Measurements from ENCODE around the gene CCDC18.
"Not testable (repeated sequence)": the region's sequence is repeated elsewhere in the genome, so short reads cannot be mapped to it uniquely, and the experiment has no call there.

CCDC18 gene, protein sequence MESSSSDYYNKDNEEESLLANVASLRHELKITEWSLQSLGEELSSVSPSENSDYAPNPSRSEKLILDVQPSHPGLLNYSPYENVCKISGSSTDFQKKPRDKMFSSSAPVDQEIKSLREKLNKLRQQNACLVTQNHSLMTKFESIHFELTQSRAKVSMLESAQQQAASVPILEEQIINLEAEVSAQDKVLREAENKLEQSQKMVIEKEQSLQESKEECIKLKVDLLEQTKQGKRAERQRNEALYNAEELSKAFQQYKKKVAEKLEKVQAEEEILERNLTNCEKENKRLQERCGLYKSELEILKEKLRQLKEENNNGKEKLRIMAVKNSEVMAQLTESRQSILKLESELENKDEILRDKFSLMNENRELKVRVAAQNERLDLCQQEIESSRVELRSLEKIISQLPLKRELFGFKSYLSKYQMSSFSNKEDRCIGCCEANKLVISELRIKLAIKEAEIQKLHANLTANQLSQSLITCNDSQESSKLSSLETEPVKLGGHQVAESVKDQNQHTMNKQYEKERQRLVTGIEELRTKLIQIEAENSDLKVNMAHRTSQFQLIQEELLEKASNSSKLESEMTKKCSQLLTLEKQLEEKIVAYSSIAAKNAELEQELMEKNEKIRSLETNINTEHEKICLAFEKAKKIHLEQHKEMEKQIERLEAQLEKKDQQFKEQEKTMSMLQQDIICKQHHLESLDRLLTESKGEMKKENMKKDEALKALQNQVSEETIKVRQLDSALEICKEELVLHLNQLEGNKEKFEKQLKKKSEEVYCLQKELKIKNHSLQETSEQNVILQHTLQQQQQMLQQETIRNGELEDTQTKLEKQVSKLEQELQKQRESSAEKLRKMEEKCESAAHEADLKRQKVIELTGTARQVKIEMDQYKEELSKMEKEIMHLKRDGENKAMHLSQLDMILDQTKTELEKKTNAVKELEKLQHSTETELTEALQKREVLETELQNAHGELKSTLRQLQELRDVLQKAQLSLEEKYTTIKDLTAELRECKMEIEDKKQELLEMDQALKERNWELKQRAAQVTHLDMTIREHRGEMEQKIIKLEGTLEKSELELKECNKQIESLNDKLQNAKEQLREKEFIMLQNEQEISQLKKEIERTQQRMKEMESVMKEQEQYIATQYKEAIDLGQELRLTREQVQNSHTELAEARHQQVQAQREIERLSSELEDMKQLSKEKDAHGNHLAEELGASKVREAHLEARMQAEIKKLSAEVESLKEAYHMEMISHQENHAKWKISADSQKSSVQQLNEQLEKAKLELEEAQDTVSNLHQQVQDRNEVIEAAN (N-terminal part only)

DNA sequence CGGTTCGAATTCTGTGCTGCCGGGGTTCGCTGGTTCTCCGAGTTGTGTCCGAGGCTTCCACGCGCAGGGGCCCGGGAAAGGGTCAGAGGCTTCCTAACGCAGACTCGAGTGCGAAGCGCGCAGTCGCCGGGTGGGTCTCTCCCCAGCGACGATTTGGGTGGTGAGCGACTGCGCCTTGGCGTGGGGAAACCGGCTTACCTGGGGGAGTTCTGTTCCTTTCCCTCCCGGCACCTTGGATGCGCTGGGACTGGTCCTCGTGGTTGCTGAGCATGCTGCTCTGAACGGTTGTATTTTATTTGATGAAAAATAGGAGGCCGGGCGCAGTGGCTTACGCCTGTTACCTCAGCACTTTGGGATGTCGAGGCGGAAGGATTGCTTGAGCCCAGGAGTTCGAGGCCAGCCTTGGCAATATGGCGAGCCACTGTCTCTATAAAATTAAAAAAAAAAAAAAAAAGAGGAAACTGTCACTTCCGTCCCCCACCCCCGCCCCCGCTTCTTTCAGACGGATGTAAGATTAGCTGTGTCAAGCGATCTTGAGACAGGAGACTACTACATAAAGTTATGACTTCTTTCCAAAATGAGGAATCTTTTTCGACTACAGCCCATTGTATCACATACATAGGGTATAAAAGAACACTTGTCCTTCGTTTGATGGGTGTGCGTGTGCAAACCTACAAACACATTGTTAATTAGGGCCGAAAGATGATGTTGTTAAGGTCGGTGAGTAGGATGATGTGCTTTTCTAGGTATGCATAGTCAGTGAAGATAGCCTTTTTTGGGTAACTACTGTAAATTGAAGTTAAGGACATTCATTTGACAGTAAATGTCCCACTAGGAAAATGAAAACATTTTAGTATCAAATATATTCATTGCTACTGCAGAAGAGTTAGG, at the start of gene CCDC18:
CCDC18 (plus strand) TSS at position 2 of the 891 bp plus-strand sequence. CDS start 2,638 bp downstream, outside the sequence.
- no peak for DNase-seq

DNA sequence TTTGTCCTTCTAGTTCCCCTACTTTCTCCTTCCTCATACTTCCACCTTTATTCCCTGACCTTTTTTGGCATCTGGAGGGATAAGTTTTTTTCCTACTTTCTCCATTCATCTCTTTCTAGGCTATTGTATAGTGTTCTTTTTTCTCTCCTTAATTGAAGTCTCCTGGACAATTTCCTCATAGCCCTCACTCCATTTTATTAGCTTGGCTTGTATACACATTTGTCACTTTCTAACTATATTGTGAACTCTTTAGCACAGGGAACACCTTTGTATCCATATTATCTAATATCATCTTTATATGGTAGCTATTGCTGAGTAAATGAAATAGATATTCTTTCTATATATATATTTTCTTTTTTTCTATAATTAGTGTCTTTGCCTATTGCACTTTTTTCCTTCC, 47.9 kb upstream of the CCDC18 start:
- no peak for DNase-seq

DNA sequence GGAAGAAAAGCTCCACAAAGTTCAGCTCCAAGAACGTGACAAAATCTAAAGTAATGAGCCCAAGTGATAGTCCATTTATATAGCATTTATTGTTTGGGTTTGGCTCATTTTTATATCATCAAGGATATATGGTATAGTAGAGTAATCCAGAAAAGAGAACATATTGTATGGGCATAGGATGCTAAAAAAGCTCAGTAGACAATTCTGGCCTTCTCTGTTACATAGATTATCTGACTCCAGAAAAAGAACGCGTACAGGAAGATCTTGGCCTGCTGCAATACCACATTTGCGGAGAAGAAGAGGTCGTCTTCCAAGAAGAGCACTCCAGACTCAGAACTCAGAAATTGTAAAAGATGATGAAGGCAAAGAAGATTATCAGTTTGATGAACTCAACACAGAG, 44.1 kb upstream of the CCDC18 start:
- DNase-seq = no peak

DNA sequence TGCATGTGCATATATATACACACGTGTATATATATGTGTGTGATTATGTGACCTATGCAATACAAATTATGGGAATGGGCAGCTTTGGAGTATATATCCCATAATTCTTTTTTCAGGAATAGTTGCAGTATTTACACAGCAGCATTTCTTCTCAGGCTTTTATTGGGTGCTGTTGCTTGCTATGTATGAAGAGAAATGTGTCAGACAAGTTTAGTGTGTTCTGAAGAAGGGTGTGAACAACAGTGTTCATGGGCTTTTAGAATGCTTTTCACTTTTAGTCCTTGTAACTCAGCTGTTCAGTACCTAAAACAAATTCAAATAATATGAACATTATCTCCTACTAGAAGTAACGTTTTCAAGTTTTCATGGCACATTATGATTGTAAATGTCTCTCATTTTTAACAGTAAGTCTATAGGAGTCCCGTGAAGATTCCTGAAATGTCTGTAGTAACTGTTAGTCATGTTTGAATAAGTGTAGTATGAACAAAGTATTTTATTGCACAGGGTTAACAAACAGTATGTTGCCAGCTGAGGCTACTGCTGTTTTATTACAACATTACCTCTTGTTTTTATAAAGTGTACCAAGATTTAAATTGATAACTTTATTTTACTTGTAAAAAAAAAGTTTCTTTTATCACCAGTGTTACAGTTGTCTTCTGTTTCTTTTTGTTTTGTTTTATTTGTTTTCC, 42.8 kb upstream of the CCDC18 start:
- DNase-seq = no peak

DNA sequence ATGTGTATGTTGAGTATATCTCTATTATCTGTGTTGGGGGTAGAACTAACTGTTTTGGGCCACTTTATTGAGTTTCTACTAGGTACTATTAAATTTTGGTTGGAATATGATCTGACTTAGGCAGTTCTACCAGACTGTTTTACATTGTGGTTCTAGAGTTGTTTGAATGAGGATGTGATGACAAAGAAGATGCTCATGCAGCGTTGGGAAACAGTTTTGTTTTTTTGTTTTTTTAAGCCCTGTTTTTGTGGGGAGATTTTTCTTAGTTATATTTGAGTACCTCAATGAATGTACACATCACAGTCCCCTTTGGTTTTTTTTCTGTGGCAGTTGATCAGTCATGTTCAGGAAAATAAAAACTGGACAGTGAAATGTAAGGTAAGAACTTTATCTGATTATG, 40.4 kb upstream of the CCDC18 start:
- DNase-seq = no peak

DNA sequence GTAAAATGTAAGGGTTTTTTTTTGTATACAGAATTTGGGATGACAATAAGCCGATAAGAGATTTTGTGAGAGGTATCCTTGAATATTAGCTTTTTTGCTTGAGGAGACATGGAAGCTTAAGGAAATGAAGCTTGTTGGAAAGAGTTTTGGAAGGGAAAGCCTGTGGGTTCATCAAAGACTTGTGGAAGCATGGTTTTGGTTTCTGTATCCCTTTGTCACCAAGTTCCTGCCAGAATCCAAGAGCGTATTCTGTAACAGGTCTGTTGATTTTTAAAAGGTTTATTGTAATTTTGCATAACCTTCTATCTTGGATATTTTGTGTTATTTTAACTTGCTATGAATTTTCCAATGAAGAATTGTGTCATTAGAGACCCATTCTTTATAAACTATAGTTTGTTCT, 38.4 kb upstream of the CCDC18 start:
- DNase-seq = no peak

DNA sequence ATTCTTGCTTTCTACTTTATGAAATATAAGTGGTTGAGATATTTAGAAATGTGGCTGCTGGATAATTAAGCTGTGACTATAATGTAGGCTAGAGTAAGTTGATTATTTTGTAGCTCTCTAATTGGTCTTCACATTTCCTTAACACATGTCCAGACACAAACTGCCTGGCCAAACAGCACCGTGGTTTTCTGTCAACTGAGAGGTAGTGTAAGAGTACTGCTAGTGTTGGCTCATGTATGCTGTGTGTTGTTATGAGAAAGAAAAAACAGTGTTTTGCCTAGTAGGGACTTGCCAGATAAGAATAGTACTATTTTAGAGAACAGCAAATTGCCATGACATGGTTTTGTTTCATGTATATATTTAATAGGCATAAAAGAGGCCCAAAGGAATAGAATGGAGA, 37.4 kb upstream of the CCDC18 start:
- no peak for DNase-seq

DNA sequence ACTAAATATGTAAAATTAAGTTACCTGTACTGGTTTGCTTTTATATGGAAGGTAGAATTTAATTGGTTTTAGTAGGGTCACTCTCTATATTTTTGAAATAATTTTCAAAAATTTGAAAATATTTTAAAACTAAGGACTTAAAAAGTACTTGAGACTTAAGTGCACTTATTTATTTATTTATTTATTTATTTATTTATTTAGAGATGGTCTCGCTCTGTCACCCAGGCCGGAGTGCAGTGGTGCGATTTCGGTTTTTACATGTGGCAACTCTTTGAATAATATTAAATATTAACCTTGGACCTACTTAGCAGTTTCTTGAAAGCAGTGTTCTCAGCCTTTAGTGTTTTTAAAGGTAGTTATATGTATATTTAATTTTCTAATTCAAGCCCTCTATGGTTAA, 36.8 kb upstream of the CCDC18 start:
- no peak for DNase-seq

DNA sequence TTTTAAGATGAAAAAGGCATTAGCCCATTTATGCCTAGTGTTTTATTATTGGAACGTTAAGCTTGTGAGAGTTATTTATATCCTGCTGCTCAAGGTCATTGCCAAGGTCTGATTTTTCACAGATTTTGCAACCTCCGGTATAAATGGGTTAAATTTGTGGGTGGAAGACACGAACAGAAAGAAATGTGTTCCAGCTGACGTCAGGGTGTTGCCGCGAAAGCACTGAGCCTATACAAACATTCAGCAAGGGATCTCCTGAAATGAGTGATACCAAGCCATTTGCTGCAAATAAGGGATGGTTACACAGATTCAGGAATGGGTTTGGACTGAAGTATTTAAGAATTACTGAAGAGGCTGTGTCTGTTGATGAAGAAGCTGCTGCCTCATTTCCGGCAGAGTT, 32.5 kb upstream of the CCDC18 start:
- no peak for DNase-seq

DNA sequence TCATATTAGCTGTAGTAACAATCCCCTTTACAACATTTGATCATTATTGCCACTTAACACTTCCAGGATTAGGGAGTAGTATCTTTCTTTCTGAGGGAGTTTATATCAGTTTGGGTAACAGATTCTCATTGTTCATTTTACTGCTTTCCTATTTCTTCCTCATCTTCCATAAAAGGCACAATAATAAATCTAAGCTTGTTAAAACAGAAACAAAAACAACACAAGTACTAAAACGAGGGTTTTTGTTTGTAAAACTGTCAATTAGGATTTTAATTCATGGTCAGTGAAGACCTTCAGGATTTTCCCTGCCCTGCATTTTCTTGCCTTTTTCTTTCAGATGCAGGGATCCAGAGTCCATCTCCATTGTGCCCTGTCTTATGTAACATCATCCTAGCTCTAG, 29.8 kb upstream of the CCDC18 start:
- no peak for DNase-seq

DNA sequence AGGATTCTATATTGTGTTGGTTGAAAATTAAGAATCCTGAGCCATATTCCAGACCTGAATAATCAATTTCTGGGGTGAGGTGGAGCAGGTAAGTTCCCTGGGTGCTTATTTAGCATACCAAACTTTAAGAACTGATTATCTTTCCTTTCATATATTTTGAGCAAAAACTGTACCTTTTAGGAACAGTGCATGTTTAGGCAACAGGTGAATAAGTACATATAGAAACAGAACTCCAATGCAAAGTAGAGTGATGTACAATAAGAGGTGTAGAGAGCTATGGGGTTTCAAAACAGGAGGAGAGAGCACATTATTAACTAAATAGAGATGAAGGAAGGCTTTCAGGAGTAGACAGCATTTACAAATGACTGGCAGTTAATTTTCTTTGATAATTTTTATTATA, 29.1 kb upstream of the CCDC18 start:
- no peak for DNase-seq

DNA sequence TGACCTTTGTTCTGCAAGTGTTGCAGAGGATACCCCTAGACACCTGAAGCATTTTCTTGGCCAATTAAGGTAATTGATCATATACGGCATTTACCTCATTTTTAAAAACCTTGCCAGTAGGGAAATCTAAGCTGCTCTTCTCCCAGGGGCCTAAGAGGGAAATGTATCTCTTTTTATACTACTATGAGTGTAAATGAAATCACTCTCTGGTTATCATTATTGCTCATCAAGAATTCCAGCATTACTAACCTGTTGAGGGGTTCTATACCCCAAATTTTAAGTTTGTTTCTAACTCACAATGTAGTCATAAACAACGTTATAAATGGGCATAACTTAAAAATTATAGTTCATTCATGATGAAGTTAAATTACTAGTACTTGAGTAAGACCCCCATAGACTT, 27.7 kb upstream of the CCDC18 start:
- DNase-seq = no peak

DNA sequence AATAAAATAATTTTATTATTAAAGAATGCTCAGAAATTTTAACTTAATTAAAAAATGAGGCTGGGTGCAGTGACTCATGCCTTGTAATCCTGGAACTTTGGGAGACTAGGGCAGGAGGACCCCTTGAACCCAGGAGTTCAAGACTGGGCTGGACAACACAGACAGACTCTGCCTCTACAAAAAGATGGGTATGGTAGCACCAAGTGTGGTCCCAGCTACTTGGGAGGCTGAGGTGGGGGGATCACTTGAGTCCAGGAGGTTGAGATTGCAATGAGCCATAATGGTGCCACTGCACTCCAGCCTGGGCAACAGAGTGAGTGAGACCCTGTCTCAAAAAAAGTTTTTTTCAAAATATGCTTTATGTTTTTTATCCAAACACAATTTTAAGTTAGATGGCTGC, 25.6 kb upstream of the CCDC18 start:
- no peak for DNase-seq

DNA sequence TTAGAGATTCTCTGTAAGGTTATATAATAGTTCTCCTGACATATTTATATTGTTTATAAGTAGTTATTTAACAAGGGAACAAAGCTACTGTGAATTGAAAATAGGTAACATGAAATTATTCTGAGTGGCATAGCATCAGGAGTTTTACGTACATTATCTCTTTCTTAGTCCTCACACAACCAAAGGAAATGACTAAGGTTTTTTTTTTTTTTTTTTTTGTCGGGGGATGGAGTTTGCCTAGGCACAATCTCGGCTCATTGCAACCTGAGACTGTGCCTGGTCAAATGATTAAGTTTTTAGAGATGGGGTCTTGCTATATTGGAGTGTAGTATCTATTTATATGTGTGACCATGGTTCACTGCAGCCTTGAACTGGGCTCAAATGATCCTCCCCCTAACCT, 25.2 kb upstream of the CCDC18 start:
- DNase-seq = no peak

DNA sequence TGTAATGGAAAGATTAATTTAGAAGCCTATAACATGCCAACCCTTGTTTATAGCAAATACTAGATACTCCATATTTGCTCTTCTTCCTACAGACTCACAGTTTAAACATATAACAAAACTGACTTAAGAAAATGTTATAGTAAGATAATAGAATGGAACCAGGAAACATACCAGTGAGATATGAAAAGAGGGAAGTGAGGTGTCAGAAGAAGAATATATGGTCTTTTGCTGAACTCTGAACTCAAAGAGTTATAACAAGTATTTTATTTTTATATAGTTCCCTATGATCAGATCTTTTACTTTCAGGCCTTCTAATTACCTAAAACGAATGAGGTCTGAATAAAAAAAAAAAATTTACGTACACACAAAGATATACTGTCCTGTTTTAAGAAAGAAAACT, 21.2 kb upstream of the CCDC18 start:
- no peak for DNase-seq

DNA sequence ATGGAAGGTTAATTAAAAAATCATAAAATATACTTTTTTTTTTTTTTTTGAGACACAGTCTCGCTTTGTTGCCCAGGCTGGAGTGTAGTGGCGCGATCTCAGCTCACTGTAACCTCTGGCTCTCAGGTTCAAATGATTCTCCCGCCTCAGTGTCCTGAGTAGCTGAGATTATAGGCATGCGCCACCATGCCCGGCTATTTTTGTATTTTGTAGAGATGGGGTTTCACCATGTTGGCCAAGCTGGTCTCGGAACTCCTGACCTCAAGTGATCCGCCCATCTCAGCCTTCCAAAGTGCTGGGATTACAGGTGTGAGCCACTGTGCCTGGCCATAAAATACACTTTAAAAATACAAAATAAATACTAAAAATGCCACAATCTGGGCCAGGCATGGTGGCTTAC, 17.2 kb upstream of the CCDC18 start:
- DNase-seq = not testable (repeated sequence)

DNA sequence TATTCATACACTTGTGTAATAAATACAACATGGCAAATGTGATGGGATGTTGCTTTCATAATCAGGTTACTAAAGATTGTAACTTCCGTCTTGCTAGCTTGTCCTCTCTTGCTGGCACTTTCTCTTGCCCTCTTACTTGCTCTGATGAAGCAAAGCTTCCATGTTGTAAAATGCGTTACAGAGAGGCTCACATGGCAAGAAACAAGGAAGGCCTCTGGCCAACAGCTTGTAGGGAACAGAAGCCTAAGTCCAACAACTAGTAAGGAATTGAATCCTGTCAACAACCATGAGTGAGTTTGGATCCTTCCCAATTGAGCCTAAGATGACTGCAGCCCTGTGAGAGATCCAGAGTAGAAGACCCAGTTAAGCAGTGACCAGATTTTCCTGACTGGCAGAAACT, 15.7 kb upstream of the CCDC18 start:
- no peak for DNase-seq

DNA sequence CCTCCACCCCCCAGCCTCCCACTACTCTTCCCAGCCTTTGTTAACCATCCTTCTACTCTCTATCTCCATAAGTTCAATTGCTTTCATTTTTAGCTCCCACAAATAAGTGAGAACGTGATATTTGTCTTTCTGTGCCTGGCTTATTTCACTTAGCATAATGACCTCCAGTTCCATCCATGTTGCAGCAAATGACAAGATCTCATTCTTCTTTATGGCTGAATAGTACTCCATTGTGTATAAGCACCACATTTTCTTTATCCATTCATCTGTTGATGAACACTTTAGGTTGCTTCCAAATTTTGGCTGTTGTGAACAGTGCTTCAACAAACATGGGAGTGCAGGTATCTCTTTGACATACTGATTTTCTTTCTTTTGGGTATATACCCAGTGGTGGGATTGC, 14.6 kb upstream of the CCDC18 start:
- DNase-seq = not testable (repeated sequence)

DNA sequence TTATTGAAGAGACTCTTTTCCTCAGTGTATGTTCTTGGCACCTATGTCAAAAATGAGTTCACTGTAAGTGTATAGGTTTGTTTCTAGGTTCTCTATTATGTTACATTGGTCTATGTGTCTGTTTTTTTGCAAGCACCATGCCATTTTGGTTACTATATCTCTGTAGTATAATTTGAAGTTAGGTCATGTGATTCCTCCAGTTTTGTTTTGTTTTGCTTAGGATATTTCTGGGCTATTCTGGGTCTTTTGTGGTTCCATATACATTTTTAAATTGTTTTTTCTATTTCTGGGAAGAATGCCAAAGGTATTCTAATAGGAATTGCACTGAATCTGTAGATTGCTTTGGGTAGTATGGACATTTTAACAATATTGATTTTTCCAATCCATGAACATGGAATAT, 13.5 kb upstream of the CCDC18 start:
- no peak for DNase-seq

DNA sequence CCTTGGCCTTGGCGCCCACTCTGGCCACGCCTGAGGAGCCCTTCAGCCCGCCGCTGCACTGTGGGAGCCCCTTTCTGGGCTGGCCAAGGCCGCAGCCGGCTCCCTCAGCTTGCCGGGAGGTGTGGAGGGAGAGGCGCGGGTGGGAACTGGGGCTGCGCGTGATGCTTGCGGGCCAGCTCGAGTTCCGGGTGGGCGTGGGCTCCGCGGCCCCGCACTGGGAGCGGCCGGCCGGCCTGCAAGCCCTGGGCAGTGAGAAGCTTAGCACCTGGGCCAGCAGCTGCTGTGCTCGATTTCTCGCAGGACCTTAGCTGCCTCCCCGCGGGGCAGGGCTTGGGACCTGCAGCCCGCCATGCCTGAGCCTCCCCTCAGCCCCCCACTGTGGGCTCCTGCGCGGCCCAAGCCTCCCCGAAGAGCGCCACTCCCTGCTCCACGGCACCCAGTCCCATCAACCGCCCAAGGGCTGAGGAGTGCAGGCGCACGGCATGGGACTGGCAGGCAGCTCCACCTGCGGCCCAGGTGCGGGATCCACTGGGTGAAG, 10.3 kb upstream of the CCDC18 start:
- not testable (repeated sequence) for DNase-seq

DNA sequence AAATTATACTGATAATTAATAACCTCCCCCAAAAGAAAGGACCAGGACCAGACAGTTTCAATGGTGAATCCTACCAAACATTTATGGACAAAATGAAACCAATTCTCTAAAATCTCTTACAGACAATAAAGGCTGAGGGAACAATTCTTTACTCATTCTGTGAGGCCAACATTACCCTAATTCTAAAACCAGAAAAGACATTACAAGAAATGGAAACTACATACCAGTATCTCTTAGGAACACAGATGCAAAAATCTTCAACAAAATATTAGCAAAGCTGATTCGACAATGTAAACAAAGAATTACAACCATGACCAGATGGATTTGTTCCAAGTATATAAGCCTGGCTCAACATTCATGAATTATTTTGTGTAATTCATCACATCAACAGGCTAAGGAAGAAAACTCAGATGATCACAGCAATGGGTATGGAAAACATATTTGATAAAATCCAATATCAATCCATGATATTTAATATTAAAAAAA, 8.9 kb upstream of the CCDC18 start:
- no peak for DNase-seq

Data from NCI-H69 (cell line).